ENCODE measurements around the gene PRDX2.

PRDX2 gene

DNA sequence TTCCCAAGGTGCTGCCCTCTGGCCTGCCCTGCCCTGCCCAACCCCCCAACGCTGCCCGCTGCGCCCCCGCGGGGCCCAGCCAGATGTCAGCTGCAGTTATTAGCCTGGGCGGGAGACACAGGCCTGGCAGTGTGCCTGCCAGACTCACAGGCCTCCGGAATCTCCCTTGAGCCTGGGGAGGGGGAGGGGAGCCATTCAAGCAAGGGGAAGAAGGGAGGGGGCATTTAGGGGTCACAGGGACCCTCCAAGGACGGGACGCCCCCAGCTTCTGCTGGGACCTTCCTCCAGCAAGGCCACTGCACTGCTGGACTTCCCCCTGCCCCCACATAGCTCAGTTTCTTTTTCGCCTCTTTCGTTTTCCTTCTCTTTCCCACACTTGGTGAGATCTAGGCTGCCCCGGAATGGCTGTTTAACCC is 12.9 kb downstream of the PRDX2 start:
- CTCF ChIA-PET = interaction anchor here (1.1 to 3.5 kb wide), 3 partner anchors 8 to 23 kb away, joined by 3 to 47 read pairs (median 10); no protein-coding TSS in a partner anchor
- no peaks in the 10 kb centered on the region for H3K36me3 ChIP-seq (ENCODE audit: control insufficient read depth in 4 of 4, insufficient read depth in 4 of 4, low read length in 3 of 4)
- H3K27ac ChIP-seq (ENCODE audit: insufficient read depth in 1 of 2, low read depth in 1 of 2, low read length in 2 of 2, poor library complexity in 1 of 2, severe bottlenecking in 2 of 2) = peak overlapping the region; percentile 79 to 96
- H3K4me3 ChIP-seq (ENCODE audit: control insufficient read depth in 1 of 7, extremely low read depth in 1 of 7, insufficient read depth in 4 of 7, low read depth in 2 of 7, low read length in 6 of 7) = peak overlapping the region in 6 of 7 experiments; percentile 54 to 99 (median 82)
- peak in 2 of 3 donors; percentile 84 to 87 for DNase-seq
- H3K4me1 ChIP-seq (ENCODE audit: control extremely low read depth in 1 of 4, control insufficient read depth in 4 of 4, insufficient read depth in 4 of 4, low read length in 3 of 4) = peaks cover 26 to 78% (median 69%) of the 10 kb centered on the region in 4 experiments
- POLR2A ChIA-PET = interaction anchor here (0.6 to 12.0 kb wide), 3 partner anchors 13 to 366 kb away, joined by 3 to 198 read pairs (median 4); partner anchors contain the start of gene HOOK2
- H3K9me3 ChIP-seq (ENCODE audit: control extremely low read depth in 1 of 5, control insufficient read depth in 4 of 5, insufficient read depth in 2 of 5, low read depth in 1 of 5, low read length in 4 of 5) = no peaks in the 10 kb centered on the region
- H3K27me3 ChIP-seq (replicated peaks in 2 of 5; ENCODE audit: control insufficient read depth in 4 of 5, insufficient read depth in 5 of 5, low read length in 4 of 5) = no peaks in the 10 kb centered on the region
- WGBS (ENCODE audit: insufficient coverage) = 0% methylated on average over 5 of the region's 12 CpGs

GRCh38 chr19:12788042-12788681 is 13.4 kb downstream of the PRDX2 start:
- Histone ChIP-seq H3K4me1 (ENCODE audit: control extremely low read depth in 1 of 4, control insufficient read depth in 4 of 4, insufficient read depth in 4 of 4, low read length in 3 of 4) (peaks cover 29 to 80% (median 73%) of the 10 kb centered on the region in 4 experiments), H3K9me3 (ENCODE audit: control extremely low read depth in 1 of 5, control insufficient read depth in 4 of 5, insufficient read depth in 2 of 5, low read depth in 1 of 5, low read length in 4 of 5) (no peaks in the 10 kb centered on the region), H3K27me3 (replicated peaks in 2 of 5; ENCODE audit: control insufficient read depth in 4 of 5, insufficient read depth in 5 of 5, low read length in 4 of 5) (no peaks in the 10 kb centered on the region), H3K27ac (ENCODE audit: insufficient read depth in 1 of 2, low read depth in 1 of 2, low read length in 2 of 2, poor library complexity in 1 of 2, severe bottlenecking in 2 of 2) (peak overlapping the region; percentile 79 to 96), H3K4me3 (ENCODE audit: control insufficient read depth in 1 of 7, extremely low read depth in 1 of 7, insufficient read depth in 4 of 7, low read depth in 2 of 7, low read length in 6 of 7) (peak overlapping the region in 6 of 7 experiments; percentile 36 to 99 (median 82)), H3K36me3 (ENCODE audit: control insufficient read depth in 4 of 4, insufficient read depth in 4 of 4, low read length in 3 of 4) (no peaks in the 10 kb centered on the region)
- ChIA-PET POLR2A (interaction anchor here (12.0 kb wide), 1 partner anchor 12 kb away, joined by 198 read pairs; the partner anchor contains the start of gene HOOK2), CTCF (interaction anchor here (1.1 to 3.5 kb wide), 3 partner anchors 9 to 22 kb away, joined by 3 to 47 read pairs (median 10); no protein-coding TSS in a partner anchor)
- 93% methylated on average over 4 of the region's 4 CpGs for WGBS (ENCODE audit: insufficient coverage)
- DNase-seq = no peak

DNA sequence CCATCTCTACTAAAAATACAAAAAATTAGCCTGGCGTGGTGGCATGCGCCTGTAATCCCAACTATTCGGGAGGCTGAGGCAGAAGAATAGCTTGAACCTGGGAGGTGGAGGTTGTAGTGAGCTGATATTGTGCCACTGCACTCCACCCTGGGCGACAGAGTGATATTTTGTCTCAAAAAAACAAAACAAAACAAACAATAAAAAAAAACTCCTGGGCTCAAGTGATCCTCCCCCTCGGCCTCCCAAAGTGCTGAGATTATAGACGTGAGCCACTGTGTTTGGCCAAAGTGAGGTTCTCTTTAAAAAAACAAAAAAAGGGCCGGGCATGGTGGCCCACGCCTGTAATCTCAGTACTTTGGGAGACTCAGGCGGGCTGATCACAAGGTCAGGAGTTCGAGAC is 14.1 kb downstream of the PRDX2 start:
- peak overlapping the region in 1 of 2 experiments; percentile 85 for H3K27ac ChIP-seq (ENCODE audit: insufficient read depth in 1 of 2, low read depth in 1 of 2, low read length in 2 of 2, poor library complexity in 1 of 2, severe bottlenecking in 2 of 2)
- DNase-seq = no peak
- CTCF ChIA-PET = interaction anchor here (1.1 to 3.5 kb wide), 3 partner anchors 10 to 21 kb away, joined by 3 to 47 read pairs (median 10); no protein-coding TSS in a partner anchor
- no peaks in the 10 kb centered on the region for H3K9me3 ChIP-seq (ENCODE audit: control extremely low read depth in 1 of 5, control insufficient read depth in 4 of 5, insufficient read depth in 2 of 5, low read depth in 1 of 5, low read length in 4 of 5)
- no peaks in the 10 kb centered on the region for H3K27me3 ChIP-seq (replicated peaks in 2 of 5; ENCODE audit: control insufficient read depth in 4 of 5, insufficient read depth in 5 of 5, low read length in 4 of 5)
- H3K36me3 ChIP-seq (ENCODE audit: control insufficient read depth in 4 of 4, insufficient read depth in 4 of 4, low read length in 3 of 4) = no peaks in the 10 kb centered on the region
- no peak overlapping the region for H3K4me3 ChIP-seq (ENCODE audit: control insufficient read depth in 1 of 7, extremely low read depth in 1 of 7, insufficient read depth in 4 of 7, low read depth in 2 of 7, low read length in 6 of 7)
- POLR2A ChIA-PET = interaction anchor here (12.0 kb wide), 1 partner anchor 12 kb away, joined by 198 read pairs; the partner anchor contains the start of gene HOOK2
- H3K4me1 ChIP-seq (ENCODE audit: control extremely low read depth in 1 of 4, control insufficient read depth in 4 of 4, insufficient read depth in 4 of 4, low read length in 3 of 4) = peaks cover 29 to 82% (median 80%) of the 10 kb centered on the region in 4 experiments
- 94% methylated on average over 7 of the region's 10 CpGs for WGBS (ENCODE audit: insufficient coverage)

DNA sequence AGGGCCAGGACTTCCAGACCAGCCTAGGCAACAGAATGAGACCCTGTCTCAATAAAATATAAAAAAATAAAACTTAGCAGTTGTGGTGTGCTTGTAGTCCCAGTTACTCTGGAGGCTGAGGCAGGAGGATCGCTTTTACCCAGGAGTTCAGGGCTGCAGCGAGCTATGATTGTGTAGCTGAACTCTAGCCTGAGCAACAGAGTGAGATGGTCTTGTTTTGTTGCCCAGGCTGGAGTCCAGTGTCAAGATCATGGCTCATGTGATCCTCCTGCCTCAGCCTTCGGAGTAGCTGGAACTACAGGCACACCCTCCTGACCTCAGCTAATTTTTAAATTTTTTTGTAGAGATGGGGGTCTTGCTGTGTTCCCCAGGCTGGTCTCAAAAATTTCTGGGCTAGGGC is 14.6 kb downstream of the PRDX2 start:
- ChIA-PET CTCF (interaction anchor here (1.7 to 3.5 kb wide), 2 partner anchors 9 to 10 kb away, joined by 10 to 47 read pairs; no protein-coding TSS in a partner anchor), POLR2A (interaction anchor here (12.0 kb wide), 1 partner anchor 11 kb away, joined by 198 read pairs; the partner anchor contains the start of gene HOOK2)
- Histone ChIP-seq H3K27ac (ENCODE audit: insufficient read depth in 1 of 2, low read depth in 1 of 2, low read length in 2 of 2, poor library complexity in 1 of 2, severe bottlenecking in 2 of 2) (peak overlapping the region; percentile 75 to 85), H3K9me3 (ENCODE audit: control extremely low read depth in 1 of 5, control insufficient read depth in 4 of 5, insufficient read depth in 2 of 5, low read depth in 1 of 5, low read length in 4 of 5) (no peaks in the 10 kb centered on the region), H3K36me3 (ENCODE audit: control insufficient read depth in 4 of 4, insufficient read depth in 4 of 4, low read length in 3 of 4) (no peaks in the 10 kb centered on the region), H3K4me3 (ENCODE audit: control insufficient read depth in 1 of 7, extremely low read depth in 1 of 7, insufficient read depth in 4 of 7, low read depth in 2 of 7, low read length in 6 of 7) (peak overlapping the region in 1 of 7 experiments; percentile 57), H3K4me1 (ENCODE audit: control extremely low read depth in 1 of 4, control insufficient read depth in 4 of 4, insufficient read depth in 4 of 4, low read length in 3 of 4) (peaks cover 29 to 87% (median 85%) of the 10 kb centered on the region in 4 experiments), H3K27me3 (replicated peaks in 2 of 5; ENCODE audit: control insufficient read depth in 4 of 5, insufficient read depth in 5 of 5, low read length in 4 of 5) (no peaks in the 10 kb centered on the region)
- WGBS (ENCODE audit: insufficient coverage) = 100% methylated on average over 3 of the region's 3 CpGs
- no peak for DNase-seq

DNA sequence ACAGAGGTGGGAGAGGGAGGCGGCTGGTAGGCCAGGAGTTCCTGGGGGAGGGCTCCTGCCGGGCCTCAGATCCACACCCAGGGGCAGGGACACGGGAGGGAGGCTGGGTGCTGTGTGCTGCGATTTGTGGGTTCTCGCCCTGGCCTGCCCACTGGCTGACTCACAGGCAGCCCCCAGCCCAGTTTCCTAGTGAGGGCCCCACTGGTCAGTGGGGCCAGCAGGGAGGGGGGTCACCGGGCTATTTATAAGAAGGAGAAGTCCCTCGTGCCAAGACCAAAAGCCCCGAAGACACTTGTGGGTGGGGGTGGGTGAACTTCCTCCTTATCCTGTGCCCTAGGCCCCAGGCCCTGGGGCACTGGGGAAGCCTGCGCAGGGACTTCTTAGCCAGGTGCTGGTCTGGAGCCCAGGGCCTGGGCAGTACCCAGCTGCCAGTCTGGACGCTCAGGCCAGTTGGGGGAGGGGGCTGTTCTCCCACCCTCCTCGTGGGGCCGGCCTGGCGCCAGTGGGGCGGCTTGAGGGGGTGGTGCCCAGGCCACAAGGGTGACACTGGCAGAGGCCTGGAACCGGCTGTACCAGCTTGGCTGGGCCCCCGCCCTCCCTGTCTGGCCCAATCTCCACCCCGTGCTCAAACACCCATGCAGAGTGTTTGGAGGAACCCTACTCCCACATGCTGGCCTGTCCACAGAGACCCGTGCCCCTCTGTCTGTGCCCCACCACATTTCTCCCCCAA is 15.3 kb downstream of the PRDX2 start:
- Histone ChIP-seq H3K4me3 (ENCODE audit: control insufficient read depth in 1 of 7, extremely low read depth in 1 of 7, insufficient read depth in 4 of 7, low read depth in 2 of 7, low read length in 6 of 7) (peak overlapping the region in 4 of 7 experiments; percentile 40 to 57 (median 51)), H3K27ac (ENCODE audit: insufficient read depth in 1 of 2, low read depth in 1 of 2, low read length in 2 of 2, poor library complexity in 1 of 2, severe bottlenecking in 2 of 2) (peak overlapping the region; percentile 75 to 85), H3K4me1 (ENCODE audit: control extremely low read depth in 1 of 4, control insufficient read depth in 4 of 4, insufficient read depth in 4 of 4, low read length in 3 of 4) (peaks cover 29 to 93% (median 91%) of the 10 kb centered on the region in 4 experiments), H3K9me3 (ENCODE audit: control extremely low read depth in 1 of 5, control insufficient read depth in 4 of 5, insufficient read depth in 2 of 5, low read depth in 1 of 5, low read length in 4 of 5) (no peaks in the 10 kb centered on the region), H3K36me3 (ENCODE audit: control insufficient read depth in 4 of 4, insufficient read depth in 4 of 4, low read length in 3 of 4) (no peaks in the 10 kb centered on the region), H3K27me3 (replicated peaks in 2 of 5; ENCODE audit: control insufficient read depth in 4 of 5, insufficient read depth in 5 of 5, low read length in 4 of 5) (no peaks in the 10 kb centered on the region)
- 14% methylated on average over 10 of the region's 18 CpGs for WGBS (ENCODE audit: insufficient coverage)
- DNase-seq = peak in 2 of 3 donors; percentile 79 to 85
- ChIA-PET POLR2A (interaction anchor here (0.7 to 12.0 kb wide), 2 partner anchors 10 to 99 kb away, joined by 3 to 198 read pairs; partner anchors contain the start of gene HOOK2), CTCF (interaction anchor here (0.9 to 3.5 kb wide), 3 partner anchors 9 to 10 kb away, joined by 4 to 47 read pairs (median 10); no protein-coding TSS in a partner anchor)

GRCh38 chr19:12785431-12786031 is 16.1 kb downstream of the PRDX2 start:
- H3K4me3 ChIP-seq (ENCODE audit: control insufficient read depth in 1 of 7, extremely low read depth in 1 of 7, insufficient read depth in 4 of 7, low read depth in 2 of 7, low read length in 6 of 7) = peak overlapping the region in 4 of 7 experiments; percentile 40 to 57 (median 51)

More at GRCh38 chr19:12785431-12786031, 16.1 kb downstream of the PRDX2 start:
- Histone ChIP-seq H3K27me3 (replicated peaks in 2 of 5; ENCODE audit: control insufficient read depth in 4 of 5, insufficient read depth in 5 of 5, low read length in 4 of 5) (no peaks in the 10 kb centered on the region), H3K4me1 (ENCODE audit: control extremely low read depth in 1 of 4, control insufficient read depth in 4 of 4, insufficient read depth in 4 of 4, low read length in 3 of 4) (peaks cover 28 to 86% (median 86%) of the 10 kb centered on the region in 4 experiments), H3K27ac (ENCODE audit: insufficient read depth in 1 of 2, low read depth in 1 of 2, low read length in 2 of 2, poor library complexity in 1 of 2, severe bottlenecking in 2 of 2) (peak overlapping the region; percentile 75 to 85), H3K9me3 (ENCODE audit: control extremely low read depth in 1 of 5, control insufficient read depth in 4 of 5, insufficient read depth in 2 of 5, low read depth in 1 of 5, low read length in 4 of 5) (no peaks in the 10 kb centered on the region), H3K36me3 (ENCODE audit: control insufficient read depth in 4 of 4, insufficient read depth in 4 of 4, low read length in 3 of 4) (no peaks in the 10 kb centered on the region)
- POLR2A ChIA-PET = interaction anchor here (0.7 to 12.0 kb wide), 3 partner anchors 7 to 99 kb away, joined by 3 to 198 read pairs (median 79); partner anchors contain the start of genes HOOK2 and JUNB
- peak in 2 of 3 donors; percentile 63 to 68 for DNase-seq
- CTCF ChIA-PET = interaction anchor here (0.9 to 1.1 kb wide), 2 partner anchors 9 to 11 kb away, joined by 4 to 10 read pairs; no protein-coding TSS in a partner anchor
- 55% methylated on average over 4 of the region's 4 CpGs for WGBS (ENCODE audit: insufficient coverage)

All from common myeloid progenitor, CD34-positive (primary cell).